NCI-H146 treated with DMSO at 0.1 percent for 48 hours (cell line): Measurements from ENCODE around the gene PCK2.
"Not testable (repeated sequence)": the region's sequence is repeated elsewhere in the genome, so short reads cannot be mapped to it uniquely, and the experiment has no call there.

ENCODE experiments used
- DNase-seq: peaks from one replicate; lab custom pipeline; 2025; ENCODE audit not compliant: unreplicated experiment; lab: John Stamatoyannopoulos, UW

Gene PCK2

DNA sequence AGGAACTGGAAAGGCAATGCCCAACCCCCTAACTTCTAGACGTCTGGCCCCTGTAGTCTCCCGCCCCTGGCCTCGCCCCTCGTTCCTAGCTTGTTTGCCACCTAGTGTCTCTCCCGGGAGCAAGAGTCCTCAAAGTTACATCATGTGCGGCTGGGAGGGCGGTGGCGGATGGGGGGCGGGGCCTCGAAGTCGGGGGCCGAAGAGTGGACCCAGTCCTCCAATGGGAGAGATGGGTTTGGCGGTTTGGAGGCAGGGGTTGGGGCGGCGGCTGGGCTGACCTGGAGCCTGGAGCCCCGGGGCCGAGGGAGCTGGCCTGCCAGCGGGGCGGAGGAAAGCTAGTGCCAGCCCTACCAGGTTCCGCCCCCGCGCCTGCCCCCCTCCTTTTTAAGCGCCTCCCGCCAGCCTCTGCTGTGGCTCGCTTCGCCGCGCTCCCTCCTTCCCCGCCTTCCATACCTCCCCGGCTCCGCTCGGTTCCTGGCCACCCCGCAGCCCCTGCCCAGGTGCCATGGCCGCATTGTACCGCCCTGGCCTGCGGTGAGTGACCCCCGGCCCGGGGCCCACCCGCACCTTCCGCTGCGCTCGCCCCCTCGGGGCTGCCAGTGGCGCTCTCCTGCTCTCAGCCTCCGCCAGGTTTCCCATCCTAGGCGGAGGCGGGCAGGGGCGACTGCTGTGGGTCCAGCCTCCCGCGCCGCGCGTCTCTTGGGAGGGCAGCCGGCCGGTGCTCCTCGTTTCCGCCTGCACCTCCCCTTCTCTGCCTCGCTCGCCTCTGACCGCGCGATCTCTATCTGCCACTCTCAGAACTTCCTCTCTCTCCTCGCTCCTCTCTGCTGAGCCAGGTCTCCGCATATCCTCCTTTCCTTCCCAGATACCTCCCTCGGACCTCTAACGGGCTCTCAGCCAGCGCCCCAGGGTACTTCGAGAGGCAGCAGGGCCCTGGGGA, at the start of gene PCK2:
PCK2 (plus strand) TSS at position 411 of the 940 bp plus-strand sequence; CDS start at position 506, 95 bp downstream.
- peak; percentile 79 for DNase-seq

DNA sequence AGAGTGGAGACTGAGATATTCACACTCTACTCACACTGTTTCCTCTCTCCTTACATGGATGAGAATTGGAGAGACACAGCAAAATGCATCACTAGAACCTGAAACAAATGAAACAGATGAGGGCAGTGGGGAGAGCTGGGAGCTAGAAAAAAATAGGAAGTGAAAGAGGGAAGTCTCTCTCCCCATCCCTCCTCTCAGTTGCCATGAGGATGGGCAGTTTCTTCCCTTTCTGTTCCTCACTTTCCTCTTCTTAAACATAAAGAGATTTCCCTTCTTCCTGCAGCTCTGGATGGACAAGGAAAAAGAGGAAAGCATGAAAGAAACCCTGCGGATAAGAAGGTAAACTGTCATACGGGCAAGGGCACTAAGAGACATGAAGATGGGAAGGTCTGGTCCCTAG, 45.1 kb upstream of the PCK2 start:
- DNase-seq: not testable (repeated sequence)

DNA sequence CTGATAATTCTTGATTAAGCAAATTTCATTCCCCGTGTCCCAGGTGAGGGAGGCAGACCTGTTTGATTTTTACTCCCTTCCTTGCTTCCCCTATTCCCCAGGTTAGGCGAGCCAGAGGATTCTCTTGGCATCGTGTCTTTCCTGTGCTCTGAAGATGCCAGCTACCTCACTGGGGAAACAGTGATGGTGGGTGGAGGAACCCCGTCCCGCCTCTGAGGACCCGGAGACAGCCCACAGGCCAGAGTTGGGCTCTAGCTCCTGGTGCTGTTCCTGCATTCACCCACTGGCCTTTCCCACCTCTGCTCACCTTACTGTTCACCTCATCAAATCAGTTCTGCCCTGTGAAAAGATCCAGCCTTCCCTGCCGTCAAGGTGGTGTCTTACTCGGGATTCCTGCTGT, 43.4 kb upstream of the PCK2 start:
- not testable (repeated sequence) for DNase-seq

DNA sequence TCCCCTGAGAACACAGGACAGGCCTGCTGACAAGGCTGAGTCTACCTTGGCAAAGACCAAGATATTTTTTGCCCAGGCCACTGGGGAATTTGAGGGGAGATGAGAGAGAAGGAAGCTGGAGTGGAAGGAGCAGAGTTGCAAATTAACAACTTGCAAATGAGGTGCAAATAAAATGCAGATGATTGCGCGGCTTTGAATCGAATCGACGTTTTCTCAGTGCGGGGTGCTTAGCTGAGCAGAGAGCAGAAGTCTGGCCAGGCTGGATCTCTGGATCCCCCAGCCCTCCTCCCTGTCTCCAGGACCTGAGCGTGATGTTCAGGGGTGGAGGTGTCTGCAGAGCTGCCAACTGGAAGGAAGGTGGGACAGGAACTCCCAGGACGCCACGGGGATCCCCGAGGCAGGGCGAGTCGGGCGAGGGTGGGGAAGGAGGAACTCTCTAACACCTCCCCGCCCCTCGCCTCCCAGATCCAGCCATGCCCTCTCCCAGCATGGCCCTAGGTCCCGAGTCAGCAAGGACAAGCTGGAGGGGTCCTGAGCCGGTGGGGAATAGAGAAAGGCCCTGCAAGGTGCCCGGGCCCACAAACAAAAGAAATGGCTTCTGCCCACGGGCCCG, 42.8 kb upstream of the PCK2 start:
- no peak for DNase-seq

DNA sequence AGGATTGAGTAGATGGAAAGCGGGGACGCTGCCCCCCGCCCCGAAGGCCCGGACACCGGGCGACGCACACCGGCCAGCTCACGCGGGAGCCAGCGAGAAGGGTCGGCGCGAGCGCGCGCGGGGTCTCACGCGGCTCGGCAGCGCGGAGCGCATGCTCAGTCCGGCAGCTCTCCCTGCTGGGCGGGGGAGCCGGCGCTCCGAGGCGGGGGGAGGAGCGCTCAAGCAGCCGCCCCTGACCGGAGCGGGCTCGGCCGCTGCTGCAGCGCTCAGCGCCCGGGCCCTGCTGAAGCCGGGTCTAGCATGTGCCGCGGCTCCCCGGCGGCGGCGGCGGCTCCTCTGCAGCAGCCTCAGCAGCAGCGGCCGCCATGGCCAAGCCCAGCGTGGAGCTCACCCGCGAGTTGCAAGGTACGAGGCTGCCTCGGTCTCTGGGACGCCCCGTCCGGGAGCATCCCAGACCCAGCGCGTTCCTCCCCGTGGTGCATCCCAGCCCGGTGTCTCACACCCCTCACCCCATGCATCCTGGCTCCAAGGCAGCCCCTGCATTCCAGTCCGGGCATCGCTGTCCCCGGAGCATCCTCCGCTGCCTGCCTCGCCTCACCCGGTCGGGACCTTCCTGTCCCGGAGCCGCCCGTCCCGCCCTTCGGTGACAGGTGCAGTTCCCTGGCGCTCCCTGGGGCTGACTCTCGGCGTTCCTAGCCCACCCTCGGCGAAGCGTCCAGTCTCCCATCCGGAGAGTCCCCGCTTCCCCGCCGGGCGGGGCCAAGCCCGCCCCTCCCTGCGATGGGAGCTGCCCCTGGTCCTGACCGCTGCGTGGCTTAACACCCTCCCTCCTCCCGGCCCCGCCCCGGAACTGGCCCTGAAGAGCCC, 42.1 kb upstream of the PCK2 start, which contains the start of gene CARMIL3:
CARMIL3 (plus strand) TSS at position 221 of the 867 bp plus-strand sequence; CDS start at position 366, 145 bp downstream.
- DNase-seq: peak; percentile 52

DNA sequence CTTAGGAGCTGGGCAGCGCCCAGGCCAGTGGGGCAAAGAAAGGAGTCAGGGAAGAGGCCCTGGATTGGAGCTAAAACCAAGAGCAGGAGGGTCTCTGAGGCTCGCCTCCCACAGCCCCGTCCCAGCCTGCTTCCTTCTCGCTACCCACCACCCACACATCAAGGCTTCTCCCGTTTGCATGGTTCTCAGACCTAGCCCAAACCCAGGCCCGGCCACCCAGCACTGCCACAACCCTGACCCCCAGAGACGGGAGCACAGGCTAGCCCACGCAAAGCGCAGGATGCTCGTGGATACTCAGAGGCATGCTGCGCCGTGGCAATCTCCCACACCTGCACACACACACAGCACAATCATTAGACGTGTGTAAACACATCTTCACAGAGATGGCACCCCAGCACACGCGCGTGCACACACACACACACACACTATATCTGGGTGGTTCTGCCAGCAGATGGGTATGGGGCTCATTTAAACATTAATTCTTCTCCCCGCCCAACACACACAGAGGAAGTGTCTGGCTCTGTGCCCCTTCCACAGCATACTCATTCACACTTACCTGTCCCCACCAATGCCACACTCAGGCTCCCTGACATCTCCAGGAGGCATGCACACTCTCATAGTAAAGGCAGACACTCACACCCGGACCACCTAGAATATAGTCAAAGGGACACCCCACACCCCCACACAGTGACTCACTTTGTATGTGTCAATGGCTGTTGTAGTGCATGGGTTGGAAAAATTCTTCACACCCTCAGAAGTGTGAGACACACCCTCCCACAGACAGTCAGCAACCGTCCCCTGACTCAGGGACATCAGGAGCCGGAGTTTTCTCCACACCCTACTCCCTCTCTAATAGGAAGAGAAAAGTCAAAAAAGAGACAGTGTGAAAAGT, 41.2 kb upstream of the PCK2 start:
- no peak for DNase-seq

DNA sequence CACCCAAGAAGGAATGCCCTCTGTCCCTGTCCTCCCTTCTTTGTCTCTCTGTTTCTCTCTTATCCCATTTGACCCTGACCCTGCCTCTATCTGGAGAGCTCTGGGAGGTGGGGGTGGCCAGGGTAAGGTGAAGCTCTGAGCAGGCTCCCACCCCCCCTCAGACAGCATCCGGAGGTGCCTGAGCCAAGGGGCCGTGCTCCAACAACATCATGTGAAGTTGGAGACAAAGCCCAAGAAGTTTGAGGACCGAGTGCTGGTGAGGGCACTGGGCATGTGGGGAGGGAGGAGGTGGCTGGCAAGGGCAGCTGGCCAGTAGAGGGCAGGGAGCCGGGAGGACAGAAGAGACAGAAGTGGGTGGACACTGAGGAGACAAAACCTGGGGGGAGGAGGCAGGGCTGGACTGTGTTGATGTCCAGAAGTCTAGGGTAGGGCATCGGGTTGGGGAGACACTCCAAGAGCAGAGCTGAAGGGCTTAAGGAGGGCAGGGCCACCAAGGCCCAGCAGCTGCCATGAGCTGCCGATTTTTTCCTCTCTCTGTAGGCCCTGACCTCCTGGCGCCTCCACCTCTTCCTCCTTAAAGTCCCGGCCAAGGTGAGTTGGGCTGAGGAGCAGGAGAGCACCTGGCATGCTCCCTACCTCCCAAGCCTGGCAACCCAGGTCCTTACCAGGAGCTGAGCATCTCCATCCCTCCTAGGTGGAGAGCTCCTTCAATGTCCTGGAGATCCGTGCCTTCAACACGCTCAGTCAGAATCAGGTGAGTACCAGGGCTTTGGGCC, 40.4 kb upstream of the PCK2 start:
- no peak for DNase-seq

DNA sequence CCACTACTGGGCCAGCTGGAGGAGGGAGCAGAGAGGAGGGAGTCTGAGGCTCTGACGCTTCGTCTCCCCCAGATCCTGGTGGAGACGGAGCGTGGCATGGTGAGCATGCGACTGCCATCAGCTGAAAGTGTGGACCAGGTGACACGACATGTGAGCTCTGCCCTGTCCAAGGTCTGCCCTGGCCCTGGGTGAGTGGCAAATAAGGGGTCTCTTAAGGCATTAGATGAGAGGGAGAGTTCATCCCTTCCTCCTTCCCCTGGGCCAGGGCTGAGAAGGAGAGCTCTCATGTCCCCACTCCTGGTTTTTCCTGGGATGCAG, 39.8 kb upstream of the PCK2 start:
- DNase-seq: no peak

DNA sequence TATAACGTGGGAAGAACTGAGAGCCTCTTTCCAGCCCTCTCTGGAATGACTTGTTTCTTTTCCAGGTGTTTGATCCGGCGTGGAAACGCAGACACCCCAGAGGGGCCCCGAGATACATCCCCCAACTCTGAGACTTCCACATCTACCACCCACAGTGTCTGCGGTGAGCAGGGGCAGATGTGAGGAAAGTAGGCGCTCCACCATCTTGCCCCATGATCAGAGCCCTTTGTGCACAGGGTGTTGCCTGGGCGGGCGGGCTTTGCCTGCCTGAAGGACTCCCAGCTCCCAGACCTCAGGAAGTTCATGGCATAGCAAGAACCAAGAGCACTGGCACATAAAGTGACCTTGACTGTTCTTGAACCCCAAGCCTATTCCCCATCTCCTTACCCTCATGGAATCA, 39.5 kb upstream of the PCK2 start:
- DNase-seq: no peak

DNA sequence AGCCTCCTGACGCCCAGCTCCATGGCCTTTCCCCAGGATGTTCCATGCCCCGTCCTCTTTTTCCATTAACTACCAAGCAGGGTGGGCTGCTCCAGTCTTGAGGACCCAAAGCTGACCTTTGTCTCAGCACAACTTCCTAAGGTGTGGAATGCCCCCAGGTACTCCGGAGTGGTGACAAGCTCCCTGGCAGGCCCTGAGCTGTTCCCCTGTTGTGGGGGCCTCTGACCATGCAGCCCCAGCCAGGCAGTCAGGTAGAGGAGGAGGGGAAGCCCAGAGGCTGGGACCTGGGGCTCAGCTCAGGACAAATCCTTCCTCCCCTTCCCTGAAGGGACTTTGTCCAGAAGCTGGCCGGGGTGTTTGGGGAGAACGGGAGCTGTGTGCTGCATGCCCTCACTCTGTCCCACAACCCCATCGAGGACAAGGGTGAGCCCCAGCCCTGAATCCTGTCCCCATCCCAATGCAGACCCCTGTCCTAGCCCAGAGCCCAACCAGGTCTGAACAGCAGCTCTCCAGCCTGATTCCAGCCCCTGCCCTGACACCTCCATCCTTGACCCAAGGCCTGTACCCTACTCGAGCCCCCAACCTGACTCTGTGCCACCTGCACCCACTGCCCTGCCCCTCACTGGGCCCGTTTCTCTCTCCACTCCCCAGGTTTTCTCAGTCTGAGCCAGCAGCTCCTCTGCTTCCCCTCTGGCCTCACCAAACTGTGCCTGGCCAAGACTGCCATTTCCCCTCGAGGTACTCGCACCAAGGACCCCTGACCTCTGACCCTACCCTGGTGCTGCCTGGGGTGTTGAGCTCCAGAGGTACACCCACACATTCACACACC, 37.9 kb upstream of the PCK2 start:
- no peak for DNase-seq

DNA sequence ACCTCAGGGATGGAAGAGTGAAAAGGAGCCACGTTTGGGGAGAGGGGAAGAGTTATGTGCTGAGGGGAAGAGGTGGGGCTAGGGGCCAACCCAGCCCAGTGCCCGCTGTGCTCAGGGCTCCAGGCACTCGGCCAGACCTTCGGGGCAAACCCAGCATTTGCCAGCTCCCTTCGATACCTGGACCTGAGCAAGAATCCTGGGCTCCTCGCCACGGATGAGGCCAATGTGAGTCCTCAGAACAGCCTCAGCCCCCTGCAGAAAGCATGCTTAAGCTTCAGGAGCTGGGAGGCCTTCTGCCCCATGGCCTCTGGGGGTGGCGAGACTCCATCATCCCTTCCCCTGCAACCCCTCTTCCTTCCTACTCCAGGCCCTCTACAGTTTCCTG, 37.3 kb upstream of the PCK2 start:
- no peak for DNase-seq

DNA sequence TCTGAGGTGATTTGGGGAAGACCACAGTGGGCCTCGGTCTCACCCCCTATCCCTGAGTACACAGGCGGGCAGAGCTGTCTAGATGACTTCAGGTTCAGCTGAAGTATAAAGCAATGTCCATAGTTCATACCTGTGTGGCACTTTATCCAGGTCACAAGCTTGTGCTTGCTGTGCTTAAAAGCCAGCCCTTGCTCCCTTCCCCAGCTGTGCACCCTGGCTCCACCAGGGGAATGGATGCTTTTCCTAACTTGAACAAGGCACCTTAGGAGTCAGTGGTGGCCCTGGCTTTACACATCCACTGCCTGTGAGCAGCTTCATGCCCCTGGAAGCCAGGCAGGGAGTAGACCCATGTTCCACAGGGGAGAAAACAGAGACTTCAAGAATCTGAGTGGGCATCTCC, 36.8 kb upstream of the PCK2 start:
- DNase-seq: no peak

DNA sequence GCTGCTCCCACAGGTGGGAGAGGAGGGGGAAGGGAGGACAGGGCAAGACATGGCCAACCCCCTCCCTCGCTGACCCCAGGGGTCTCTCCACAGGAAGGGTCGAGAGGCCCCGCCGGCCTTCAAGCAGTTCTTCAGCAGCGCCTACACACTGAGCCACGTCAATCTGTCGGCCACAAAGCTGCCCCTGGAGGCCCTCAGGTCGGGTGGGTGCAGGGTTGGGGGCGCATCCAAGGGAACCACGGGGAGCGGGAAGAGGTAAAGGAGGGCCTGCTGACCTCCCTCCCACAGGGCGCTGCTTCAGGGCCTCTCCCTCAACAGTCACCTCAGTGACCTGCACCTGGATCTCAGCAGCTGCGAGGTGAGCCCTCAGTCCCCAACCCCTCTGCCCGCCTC, 36.2 kb upstream of the PCK2 start:
- no peak for DNase-seq

DNA sequence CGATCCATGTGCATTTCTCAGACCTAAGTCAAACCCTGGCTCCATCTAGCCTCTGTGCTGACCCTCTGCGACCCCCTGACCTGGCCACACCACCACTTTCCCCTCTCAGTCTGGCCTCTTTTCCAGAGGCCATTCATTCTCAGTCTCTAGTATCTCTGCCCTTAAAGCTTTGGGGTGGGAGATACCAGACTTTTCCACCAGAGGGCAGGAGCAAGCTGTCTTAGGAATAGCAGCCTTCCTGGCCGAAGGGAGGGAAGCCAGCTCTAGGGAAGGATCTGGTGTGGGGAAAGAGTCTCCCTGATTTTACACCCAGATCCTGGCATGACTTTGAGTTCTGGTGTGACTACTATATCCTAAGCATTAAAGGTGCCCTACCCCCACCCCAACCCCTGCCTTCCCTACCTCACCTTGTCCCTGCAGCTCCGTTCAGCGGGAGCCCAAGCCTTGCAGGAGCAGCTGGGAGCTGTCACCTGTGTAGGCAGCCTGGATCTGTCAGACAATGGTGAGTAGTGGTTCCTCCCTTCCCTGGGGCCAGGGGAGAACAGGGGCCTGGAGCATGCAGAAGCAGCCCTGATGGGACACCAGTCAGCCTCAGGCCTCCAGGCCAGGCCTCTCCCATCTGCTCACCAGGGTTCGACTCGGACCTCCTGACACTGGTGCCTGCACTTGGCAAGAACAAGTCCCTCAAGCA, 35.7 kb upstream of the PCK2 start:
- DNase-seq: peak; percentile 29

DNA sequence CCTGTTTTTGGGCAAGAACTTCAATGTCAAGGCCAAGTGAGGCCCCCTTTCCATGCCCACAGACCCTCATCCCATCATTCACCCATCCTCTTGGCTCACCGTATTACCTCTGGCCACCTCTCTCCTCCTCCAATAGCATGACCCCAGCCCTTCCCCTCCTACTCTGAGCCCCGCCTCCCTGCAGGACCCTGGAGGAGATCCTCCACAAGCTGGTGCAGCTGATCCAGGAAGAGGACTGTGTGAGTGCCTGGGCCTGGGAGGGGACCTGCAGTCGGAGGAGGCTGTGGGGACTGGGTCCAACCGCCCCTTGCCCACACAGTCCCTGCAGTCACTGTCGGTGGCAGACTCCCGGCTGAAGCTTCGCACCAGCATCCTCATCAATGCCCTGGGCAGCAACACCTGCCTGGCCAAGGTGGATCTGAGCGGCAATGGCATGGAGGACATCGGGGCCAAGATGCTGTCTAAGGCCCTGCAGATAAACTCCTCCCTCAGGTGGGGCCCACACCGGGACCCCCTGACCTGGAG, 35.1 kb upstream of the PCK2 start:
- DNase-seq: no peak

DNA sequence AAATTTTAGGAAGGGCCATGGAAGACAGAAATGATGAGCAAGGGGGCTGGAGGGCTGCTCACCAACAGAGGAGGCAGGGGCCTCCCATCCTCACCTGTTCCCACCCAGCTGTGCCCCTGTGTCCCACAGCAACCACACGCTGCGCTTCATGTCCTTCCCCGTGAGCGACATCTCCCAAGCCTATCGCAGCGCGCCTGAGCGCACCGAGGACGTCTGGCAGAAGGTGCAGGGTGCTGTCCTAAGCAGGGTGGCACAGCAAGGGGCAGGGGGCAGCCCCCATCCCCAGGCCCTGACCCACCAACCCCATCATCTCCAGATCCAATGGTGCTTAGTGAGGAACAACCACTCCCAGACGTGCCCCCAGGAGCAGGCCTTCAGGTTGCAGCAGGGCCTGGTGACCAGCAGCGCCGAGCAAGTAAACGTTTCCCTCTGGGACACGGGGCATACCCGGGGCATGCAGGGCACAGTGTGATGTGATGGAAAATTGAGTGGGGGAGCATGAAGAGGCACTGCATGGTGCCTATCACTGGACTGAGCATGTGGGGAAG, 34.2 kb upstream of the PCK2 start:
- DNase-seq: no peak

DNA sequence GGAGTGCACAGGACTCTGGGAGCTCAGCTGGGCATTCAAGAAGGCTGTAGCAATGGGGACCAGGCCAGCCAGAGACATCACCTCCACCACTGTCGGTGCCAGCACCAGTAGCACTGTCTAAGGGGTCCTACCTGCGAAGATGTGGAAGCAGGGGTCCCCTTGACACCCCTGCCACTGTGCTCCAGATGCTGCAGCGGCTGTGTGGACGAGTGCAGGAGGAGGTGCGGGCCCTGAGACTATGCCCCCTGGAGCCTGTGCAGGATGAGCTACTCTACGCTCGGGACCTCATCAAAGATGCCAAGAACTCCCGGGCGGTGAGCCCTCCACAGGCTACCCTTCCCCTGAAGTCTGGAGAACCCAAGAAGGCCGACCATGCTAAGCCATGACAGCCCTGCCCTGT, 33.7 kb upstream of the PCK2 start:
- DNase-seq: no peak
